ENCODE data around the gene ALDH3B2.
"Not testable (repeated sequence)": the region's sequence is repeated elsewhere in the genome, so short reads cannot be mapped to it uniquely, and the experiment has no call there.

DNA sequence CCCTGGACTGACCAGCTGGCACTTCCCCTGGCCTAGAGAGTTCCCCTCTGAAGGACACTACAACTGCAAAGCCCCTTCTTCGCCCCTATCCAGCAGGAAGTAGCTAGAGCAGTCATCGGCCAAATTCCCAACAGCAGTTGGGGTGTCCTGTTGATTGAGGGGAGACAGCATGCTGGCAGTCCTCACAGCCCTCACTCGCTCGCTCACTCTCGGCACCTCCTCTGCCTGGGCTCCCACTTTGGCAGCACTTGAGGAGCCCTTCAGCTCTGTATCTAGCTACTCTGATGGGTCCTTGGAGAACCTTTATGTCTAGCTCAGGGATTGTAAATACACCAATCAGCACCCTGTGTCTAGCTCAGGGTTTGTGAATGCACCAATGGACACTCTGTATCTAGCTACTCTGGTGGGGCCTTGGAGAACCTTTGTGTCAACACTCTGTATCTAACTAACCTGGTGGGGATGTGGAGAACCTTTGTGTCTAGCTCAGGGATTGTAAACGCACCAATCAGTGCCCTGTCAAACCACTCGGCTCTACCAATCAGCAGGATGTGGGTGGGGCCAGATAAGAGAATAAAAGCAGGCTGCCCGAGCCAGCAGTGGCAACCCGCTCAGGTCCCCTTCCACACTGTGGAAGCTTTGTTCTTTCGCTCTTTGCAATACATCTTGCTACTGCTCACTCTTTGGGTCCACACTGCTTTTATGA, 48.1 kb downstream of the ALDH3B2 start:
- TF ChIP-seq CTCF, POLR2A (IDR thresholded peaks at IDR 0.05): not testable (repeated sequence)

All from Peyer's patch (tissue), 4 donors.